Measurements from ENCODE around the gene PRKCE. TPM values are rescaled to one million over a fixed set of nuclear protein-coding genes. Genes with fewer than 3 reads are reported as not detected.
"Not testable (repeated sequence)": the region's sequence is repeated elsewhere in the genome, so short reads cannot be mapped to it uniquely, and the experiment has no call there.

The PRKCE gene
- total RNA-seq, 1 donor from 2014 or later = 18.4 TPM

DNA sequence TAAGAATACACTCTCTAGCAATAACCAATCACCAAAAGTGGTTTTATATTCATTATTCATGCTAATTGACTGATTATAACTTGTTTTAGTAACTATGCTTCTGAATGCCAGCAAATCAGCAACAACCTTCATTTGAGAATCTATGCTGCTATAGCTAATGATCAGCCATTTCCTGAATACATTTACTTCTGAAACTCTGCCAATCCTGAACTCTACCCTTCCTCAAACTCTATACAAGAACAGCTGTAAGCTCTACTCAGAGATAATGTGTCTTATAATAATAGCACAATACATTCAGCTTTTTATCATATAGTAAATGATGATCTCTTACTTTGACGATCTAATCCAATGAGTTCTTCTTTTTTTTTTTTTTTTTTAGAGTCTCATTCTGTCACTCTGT lies 560.0 kb downstream of the PRKCE start:
- H3K27me3 Mint-ChIP-seq (ENCODE audit: low read depth) = no peaks in the 10 kb centered on the region
- H3K4me1 Mint-ChIP-seq = no peaks in the 10 kb centered on the region
- DNase-seq (ENCODE audit: low spot score in 2 of 2, unreplicated experiment in 2 of 2) = no peak
- no peak overlapping the region for H3K4me3 Mint-ChIP-seq
- H3K36me3 Mint-ChIP-seq = peaks cover 15% of the 10 kb centered on the region
- TF ChIP-seq, protein P1, sequence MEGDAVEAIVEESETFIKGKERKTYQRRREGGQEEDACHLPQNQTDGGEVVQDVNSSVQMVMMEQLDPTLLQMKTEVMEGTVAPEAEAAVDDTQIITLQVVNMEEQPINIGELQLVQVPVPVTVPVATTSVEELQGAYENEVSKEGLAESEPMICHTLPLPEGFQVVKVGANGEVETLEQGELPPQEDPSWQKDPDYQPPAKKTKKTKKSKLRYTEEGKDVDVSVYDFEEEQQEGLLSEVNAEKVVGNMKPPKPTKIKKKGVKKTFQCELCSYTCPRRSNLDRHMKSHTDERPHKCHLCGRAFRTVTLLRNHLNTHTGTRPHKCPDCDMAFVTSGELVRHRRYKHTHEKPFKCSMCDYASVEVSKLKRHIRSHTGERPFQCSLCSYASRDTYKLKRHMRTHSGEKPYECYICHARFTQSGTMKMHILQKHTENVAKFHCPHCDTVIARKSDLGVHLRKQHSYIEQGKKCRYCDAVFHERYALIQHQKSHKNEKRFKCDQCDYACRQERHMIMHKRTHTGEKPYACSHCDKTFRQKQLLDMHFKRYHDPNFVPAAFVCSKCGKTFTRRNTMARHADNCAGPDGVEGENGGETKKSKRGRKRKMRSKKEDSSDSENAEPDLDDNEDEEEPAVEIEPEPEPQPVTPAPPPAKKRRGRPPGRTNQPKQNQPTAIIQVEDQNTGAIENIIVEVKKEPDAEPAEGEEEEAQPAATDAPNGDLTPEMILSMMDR (IDR thresholded peaks at IDR 0.05; ENCODE audit: unreplicated experiment) = no peak
- H3K27ac Mint-ChIP-seq = no peak overlapping the region
- peaks cover 77% of the 10 kb centered on the region for H3K9me3 Mint-ChIP-seq

DNA sequence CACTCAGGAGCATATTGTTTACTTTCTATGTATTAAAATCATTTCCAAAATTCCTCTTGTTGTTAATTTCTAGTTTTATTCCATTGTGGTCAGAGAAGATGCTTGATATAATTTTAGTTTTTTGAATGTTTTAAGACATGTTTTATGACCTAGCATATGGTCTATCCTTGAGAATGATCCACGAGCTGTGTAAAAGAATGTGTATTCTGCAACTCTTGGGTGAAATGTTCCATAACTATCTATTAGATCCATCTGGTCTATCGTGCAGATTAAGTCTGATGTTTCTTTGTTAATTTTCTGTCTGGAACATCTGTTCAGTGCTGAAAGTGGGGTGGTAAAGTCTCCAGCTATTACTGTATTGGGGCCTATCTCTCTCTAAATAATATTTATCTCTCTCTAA lies 562.4 kb downstream of the PRKCE start:
- H3K9me3 Mint-ChIP-seq = peaks cover 78% of the 10 kb centered on the region
- no peak overlapping the region for H3K27ac Mint-ChIP-seq
- no peaks in the 10 kb centered on the region for H3K4me1 Mint-ChIP-seq
- H3K4me3 Mint-ChIP-seq = no peak overlapping the region
- H3K36me3 Mint-ChIP-seq = peaks cover 11% of the 10 kb centered on the region
- H3K27me3 Mint-ChIP-seq (ENCODE audit: low read depth) = no peaks in the 10 kb centered on the region
- TF ChIP-seq, protein P1 (IDR thresholded peaks at IDR 0.05; ENCODE audit: unreplicated experiment) = no peak
- no peak for DNase-seq (ENCODE audit: low spot score in 2 of 2, unreplicated experiment in 2 of 2)

DNA sequence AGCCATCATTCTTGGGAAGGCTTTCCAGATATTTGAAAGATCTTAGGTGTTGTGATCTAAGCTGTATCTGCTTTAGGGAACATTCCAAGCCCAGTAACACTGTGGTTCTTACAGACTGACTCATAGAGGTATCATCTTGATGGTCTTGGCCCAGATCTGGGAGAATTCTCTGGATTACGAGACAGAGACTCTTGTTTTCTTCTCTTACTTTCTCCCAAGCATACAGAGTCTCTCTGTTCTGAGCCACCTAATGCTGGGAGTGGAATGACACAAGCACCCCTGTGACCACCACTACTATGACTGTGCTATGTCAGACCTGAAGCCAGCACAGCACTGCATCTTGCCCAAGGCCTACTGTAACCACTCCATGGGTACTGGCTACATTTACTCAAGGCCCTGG lies 564.7 kb downstream of the PRKCE start:
- no peak for DNase-seq (ENCODE audit: low spot score in 2 of 2, unreplicated experiment in 2 of 2)
- Mint-ChIP-seq H3K4me1 (no peaks in the 10 kb centered on the region), H3K27ac (no peak overlapping the region), H3K4me3 (no peak overlapping the region), H3K27me3 (ENCODE audit: low read depth) (no peaks in the 10 kb centered on the region), H3K9me3 (peaks cover 72% of the 10 kb centered on the region), H3K36me3 (peaks cover 3% of the 10 kb centered on the region)
- TF ChIP-seq, protein P1 (IDR thresholded peaks at IDR 0.05; ENCODE audit: unreplicated experiment) = no peak

DNA sequence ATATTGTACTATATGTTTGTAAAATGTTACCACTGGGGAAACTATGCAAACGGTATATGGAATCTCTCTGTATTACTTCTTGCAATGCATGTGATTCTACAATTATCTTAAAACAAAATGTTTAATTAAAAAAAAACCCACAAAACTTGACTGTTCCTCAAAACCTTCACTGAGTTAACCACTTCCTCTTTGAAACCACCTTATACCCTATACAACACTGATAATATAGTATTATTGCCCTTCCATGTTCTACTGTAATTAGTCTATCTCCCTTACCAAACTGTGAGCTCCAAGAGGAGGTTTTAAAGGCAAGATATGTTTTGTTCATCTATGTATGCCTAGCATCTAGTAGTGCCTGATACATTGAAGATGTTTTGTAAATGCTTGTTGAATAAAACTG lies 572.0 kb downstream of the PRKCE start:
- not testable (repeated sequence) for H3K36me3 Mint-ChIP-seq; H3K27me3 Mint-ChIP-seq (ENCODE audit: low read depth); H3K4me3 Mint-ChIP-seq; H3K27ac Mint-ChIP-seq; H3K4me1 Mint-ChIP-seq; DNase-seq (ENCODE audit: low spot score in 2 of 2, unreplicated experiment in 2 of 2)
- peaks cover 24% of the 10 kb centered on the region for H3K9me3 Mint-ChIP-seq

DNA sequence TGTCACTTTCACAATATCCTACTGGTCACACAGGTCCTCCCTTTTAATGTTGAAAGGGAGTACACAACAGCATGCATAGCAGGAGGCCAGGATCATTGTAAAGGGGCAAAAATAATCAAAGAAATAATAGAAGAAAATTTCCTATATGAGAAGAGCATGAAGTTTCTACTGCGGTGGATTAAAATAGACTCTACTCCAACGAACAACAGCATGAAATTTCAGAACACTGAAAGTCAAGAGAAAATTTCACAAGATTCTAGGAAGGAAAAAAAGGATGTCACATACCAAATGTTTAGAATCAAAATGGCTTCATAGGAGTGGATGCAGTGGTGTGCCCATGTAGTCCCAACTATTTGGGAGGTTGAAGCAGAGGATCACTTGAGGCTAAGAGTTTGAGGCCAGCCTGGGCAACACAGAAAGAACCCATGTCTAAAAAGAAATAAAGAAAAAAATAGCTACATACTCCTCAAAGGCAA lies 573.7 kb downstream of the PRKCE start:
- H3K9me3 Mint-ChIP-seq = peaks cover 12% of the 10 kb centered on the region
- TF ChIP-seq, protein P1 (IDR thresholded peaks at IDR 0.05; ENCODE audit: unreplicated experiment) = no peak
- H3K4me3 Mint-ChIP-seq = no peak overlapping the region
- no peak for DNase-seq (ENCODE audit: low spot score in 2 of 2, unreplicated experiment in 2 of 2)
- H3K4me1 Mint-ChIP-seq = peaks cover 9% of the 10 kb centered on the region
- no peaks in the 10 kb centered on the region for H3K36me3 Mint-ChIP-seq
- H3K27me3 Mint-ChIP-seq (ENCODE audit: low read depth) = no peaks in the 10 kb centered on the region
- H3K27ac Mint-ChIP-seq = no peak overlapping the region

DNA sequence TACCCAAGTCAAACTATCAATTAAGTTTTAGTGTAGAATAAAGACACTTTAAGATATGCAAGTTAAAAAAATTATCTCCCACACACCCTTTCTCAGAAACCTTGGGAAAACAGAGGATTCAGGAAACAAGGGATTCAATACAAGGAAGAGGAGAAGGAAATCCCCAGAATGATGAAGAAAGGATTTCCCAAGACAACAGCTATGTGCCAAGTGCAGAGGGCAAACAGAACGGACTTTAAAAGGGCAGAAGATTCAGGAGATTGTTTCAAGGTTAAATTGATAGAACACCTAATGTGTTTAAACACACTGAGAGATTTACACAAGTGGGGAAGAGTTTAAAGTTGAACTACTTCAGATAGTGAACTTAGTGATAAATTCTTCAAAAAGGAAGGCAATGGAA lies 574.3 kb downstream of the PRKCE start:
- Mint-ChIP-seq H3K9me3 (peaks cover 12% of the 10 kb centered on the region), H3K4me3 (no peak overlapping the region), H3K27ac (no peak overlapping the region), H3K4me1 (peaks cover 9% of the 10 kb centered on the region), H3K27me3 (ENCODE audit: low read depth) (no peaks in the 10 kb centered on the region), H3K36me3 (no peaks in the 10 kb centered on the region)
- TF ChIP-seq, protein P1 (IDR thresholded peaks at IDR 0.05; ENCODE audit: unreplicated experiment) = no peak
- DNase-seq (ENCODE audit: low spot score in 2 of 2, unreplicated experiment in 2 of 2) = no peak

Data from mesothelial cell of epicardium (in vitro differentiated cells).